K562 (cell line): ENCODE measurements around the gene AFAP1. TPM values are rescaled to one million over a fixed set of nuclear protein-coding genes. Genes with fewer than 3 reads are reported as not detected.

Source experiments
- ATAC-seq: fragments of 200-7000 bp; cut with Tn5 transposase; 3 replicates; pipeline ENCODE4 v1.9.1; 2020; ENCODE audit warnings: moderate library complexity
- BruUV-seq: library from RNA; stranded (reverse); fragments of 400-500 nt; replicated peaks from 2 replicates; lab custom pipeline; 2021; lab: Mats Ljungman, UMichigan
- CTCF ChIA-PET: fragments of 300-600 bp; formaldehyde crosslinking; extraction: SDS; loops from one replicate; lab custom pipeline; 2021; ENCODE audit warnings: low intra/inter-chr PET ratio; lab: Yijun Ruan, JAX
- POLR2A ChIA-PET: fragments of 300-600, 350-650 bp; sonication (Branson Sonifier 250); formaldehyde crosslinking; extraction: SDS; loops from one replicate; lab custom pipeline; 2021; ENCODE audit warnings: antibody characterized with exemption, inconsistent platforms; lab: Yijun Ruan, JAX
- DNase-seq, 4 experiments: peaks; one replicate each; pipeline versions ENCODE4 v3.0.0 to v3.0.0-alpha.2; 2011 to 2018; ENCODE audit warnings: low spot score in 3 of 4, mixed read lengths in 3 of 4; ENCODE audit errors: extremely low read depth in 1 of 4
- FAIRE-seq: peaks from 2 replicates; lab custom pipeline; 2011; peaks lifted over from hg19 to GRCh38; lab: Jason Lieb, UNC
- H2AFZ ChIP-seq: 2 replicates; pipeline ENCODE4 v1.6.0; 2011; ENCODE audit warnings: low read depth, low read length, control low read depth, inconsistent platforms
- H3K27ac ChIP-seq: fragments of 200-600 bp; 3 replicates; pipeline ENCODE4 v1.8.0; 2011; ENCODE audit warnings: low read depth, mild to moderate bottlenecking, control low read depth, inconsistent platforms, low read length, moderate library complexity, mixed read lengths; ENCODE audit errors: extremely low read depth
- H3K27me3 ChIP-seq, 2 experiments: fragments of 300-600 bp in 1 of 2; 2 replicates in 1 of 2; 3 replicates in 1 of 2; pipeline versions ENCODE4 v1.6.0 to v1.8.0; 2011; ENCODE audit warnings: inconsistent platforms in 2 of 2, low read length in 2 of 2, mild to moderate bottlenecking in 1 of 2, mixed read lengths in 1 of 2, moderate library complexity in 1 of 2; ENCODE audit not compliant: control insufficient read depth in 2 of 2, insufficient read depth in 2 of 2
- H3K36me3 ChIP-seq: fragments of 300-600 bp; 3 replicates; pipeline ENCODE4 v1.8.0; 2011; ENCODE audit warnings: mild to moderate bottlenecking, low read length, inconsistent platforms; ENCODE audit not compliant: control insufficient read depth, insufficient read depth
- H3K4me1 ChIP-seq, 2 experiments: fragments of 200-600 bp in 1 of 2; replicated peaks in 1 of 2; 2 replicates in 1 of 2; 3 replicates in 1 of 2; pipeline versions ENCODE4 v1.5.1 to v1.8.0; 2011; ENCODE audit warnings: inconsistent platforms in 2 of 2, low read length in 2 of 2, mild to moderate bottlenecking in 1 of 2, mixed read lengths in 1 of 2, moderate library complexity in 1 of 2; ENCODE audit not compliant: control insufficient read depth in 2 of 2, insufficient read depth in 2 of 2
- H3K4me2 ChIP-seq: 2 replicates; pipeline ENCODE4 v1.6.1; 2011; ENCODE audit warnings: low read length, control low read depth, inconsistent platforms, mixed read lengths; ENCODE audit not compliant: insufficient read depth
- H3K4me3 ChIP-seq: fragments of 200-600 bp; sonication (generic), shearing (Covaris generic); 2 replicates; pipeline ENCODE4 v1.5.1; 2016; ENCODE audit warnings: control low read depth, inconsistent platforms
- H3K79me2 ChIP-seq: fragments of 200-600 bp; 3 replicates; pipeline ENCODE4 v1.8.0; 2011; ENCODE audit warnings: low read length, inconsistent platforms; ENCODE audit not compliant: control insufficient read depth, insufficient read depth
- H3K9ac ChIP-seq, 2 experiments: 2 replicates each; pipeline versions ENCODE4 v1.6.0 to v1.6.1; 2011; ENCODE audit warnings: low read depth in 2 of 2, low read length in 2 of 2, control low read depth in 1 of 2, inconsistent platforms in 1 of 2, mild to moderate bottlenecking in 1 of 2, mixed read lengths in 1 of 2; ENCODE audit not compliant: insufficient read depth in 1 of 2
- H3K9me1 ChIP-seq: one replicate; pipeline ENCODE4 v1.6.0; 2011; ENCODE audit warnings: inconsistent platforms, mild to moderate bottlenecking, low read length, moderate library complexity; ENCODE audit not compliant: control insufficient read depth, insufficient read depth
- H3K9me3 ChIP-seq: replicated peaks from 2 replicates; pipeline ENCODE4 v1.5.1; 2011; ENCODE audit warnings: low read depth, low read length, inconsistent platforms; ENCODE audit not compliant: control insufficient read depth, insufficient read depth
- H4K20me1 ChIP-seq: replicated peaks from 2 replicates; pipeline ENCODE4 v1.6.1; 2011; ENCODE audit warnings: low read length, inconsistent platforms, mixed read lengths; ENCODE audit not compliant: control insufficient read depth, insufficient read depth
- DDX20 ChIP-seq: fragments of 450-650 bp; IDR thresholded peaks from 2 replicates; pipeline ENCODE4 v1.6.1; 2016; ENCODE audit warnings: missing genetic modification characterization, low read depth, mild to moderate bottlenecking, missing compliant biosample characterization, moderate library complexity
- HNRNPL ChIP-seq: fragments of 200-400 bp; formaldehyde crosslinking; IDR thresholded peaks from 2 replicates; pipeline ENCODE4 v1.6.1; 2017; ENCODE audit warnings: low read depth, mild to moderate bottlenecking, low read length
- KAT8 ChIP-seq: fragments of 450-650 bp; IDR thresholded peaks from 2 replicates; pipeline ENCODE4 v1.6.1; 2016; ENCODE audit warnings: low read depth, mild to moderate bottlenecking
- NR2C1 ChIP-seq, 2 experiments: fragments of 450-650 bp; IDR thresholded peaks; 2 replicates each; pipeline ENCODE4 v1.6.1; 2017; ENCODE audit warnings: mild to moderate bottlenecking in 2 of 2, antibody characterized with exemption in 1 of 2, inconsistent platforms in 1 of 2, missing compliant biosample characterization in 1 of 2, missing genetic modification characterization in 1 of 2
- SREBF1 ChIP-seq: fragments of 150-350 bp; IDR thresholded peaks from 2 replicates; pipeline ENCODE4 v1.6.1; 2014; ENCODE audit warnings: antibody characterized with exemption, low read depth, low read length, borderline replicate concordance
- ZNF197 ChIP-seq: fragments of 200-800 bp; sonication (Bioruptor generic); IDR thresholded peaks from 2 replicates; pipeline ENCODE4 v1.6.1; 2016; ENCODE audit warnings: low read depth, missing genetic modification characterization, missing compliant biosample characterization
- ZNF586 ChIP-seq: fragments of 450-650 bp; formaldehyde crosslinking; conservative IDR thresholded peaks from 2 replicates; pipeline ENCODE4 v1.4.0; 2020; ENCODE audit warnings: mild to moderate bottlenecking, moderate library complexity
- WGBS: fragments of 100-300 bp; shearing (Covaris generic); methylation state at CpG from one replicate; pipeline ENCODE4 v1.1.6; 2016; ENCODE audit warnings: low coverage, mixed read lengths; ENCODE audit not compliant: insufficient coverage; ENCODE audit errors: missing lambda C conversion rate; 5-methylcytosine and 5-hydroxymethylcytosine counted together
- in situ Hi-C: fragments of 300-500 bp; cut with MboI; formaldehyde crosslinking; loops from 4 replicates; pipeline ENCODE4 v1.15.0; 2018; ENCODE audit warnings: inconsistent platforms, mixed read lengths
- intact Hi-C: fragments of 100-400 bp; cut with micrococcal nuclease; formaldehyde crosslinking; loops from 2 replicates; pipeline ENCODE4 v1.14.2; 2022
- polyA plus RNA-seq, 8 experiments: library from polyadenylated mRNA; depleted of rRNA in 4 of 8; stranded (reverse) in 5 of 8; unstranded in 3 of 8; fragments of >200 nt; fragmentation: Nextera tagmentation in 2 of 8; fragmentation: Illumina TruSeq in 1 of 8; extraction: Ambion mirVana in 2 of 8; extraction: Trizol in 1 of 8; gene quantifications; 2 replicates each; pipeline versions ENCODE4 v1.2.1 to v1.2.3, GENCODE V29; 2011 to 2014; ENCODE audit warnings: inconsistent platforms in 1 of 8, missing spikeins in 1 of 8
- total RNA-seq, 7 experiments: library from RNA; depleted of rRNA in 6 of 7; stranded (reverse); fragments of >200 nt in 6 of 7; fragmentation: Illumina TruSeq in 2 of 7; extraction: Trizol in 2 of 7; gene quantifications; 2 replicates each; pipeline versions ENCODE4 v1.2.1 to v1.2.3, GENCODE V29; 2011 to 2021; ENCODE audit warnings: low replicate concordance in 1 of 7
- TF ChIP-seq, protein P1 (sequence below): fragments of 450-650 bp; formaldehyde crosslinking; IDR thresholded peaks from 2 replicates; pipeline ENCODE4 v1.4.0; 2022; ENCODE audit warnings: missing genetic modification characterization
- TF ChIP-seq, protein P2 (sequence below): fragments of 250-450 bp; sonication (Bioruptor Pico); IDR thresholded peaks from 2 replicates; pipeline ENCODE4 v1.8.0; 2021; ENCODE audit warnings: moderate library complexity, mild to moderate bottlenecking, inconsistent platforms
- TF ChIP-seq, protein P3 (sequence below): sonication (generic); formaldehyde crosslinking; IDR thresholded peaks from 2 replicates; pipeline ENCODE4 v1.8.1; 2023; ENCODE audit warnings: mild to moderate bottlenecking, missing genetic modification reagents
- TF ChIP-seq, protein P4 (sequence below): fragments of 150-350 bp; IDR thresholded peaks from 2 replicates; pipeline ENCODE4 v1.6.1; 2014; ENCODE audit warnings: low read depth, mild to moderate bottlenecking, low read length, borderline replicate concordance

Gene AFAP1
- total and polyA plus RNA-seq, 9 of the 15 experiments (the other 6 are each of a cell fraction or from before 2014, with no cell fraction given) = 0.07 to 0.42 (median 0.12) TPM; not detected in 1

DNA sequence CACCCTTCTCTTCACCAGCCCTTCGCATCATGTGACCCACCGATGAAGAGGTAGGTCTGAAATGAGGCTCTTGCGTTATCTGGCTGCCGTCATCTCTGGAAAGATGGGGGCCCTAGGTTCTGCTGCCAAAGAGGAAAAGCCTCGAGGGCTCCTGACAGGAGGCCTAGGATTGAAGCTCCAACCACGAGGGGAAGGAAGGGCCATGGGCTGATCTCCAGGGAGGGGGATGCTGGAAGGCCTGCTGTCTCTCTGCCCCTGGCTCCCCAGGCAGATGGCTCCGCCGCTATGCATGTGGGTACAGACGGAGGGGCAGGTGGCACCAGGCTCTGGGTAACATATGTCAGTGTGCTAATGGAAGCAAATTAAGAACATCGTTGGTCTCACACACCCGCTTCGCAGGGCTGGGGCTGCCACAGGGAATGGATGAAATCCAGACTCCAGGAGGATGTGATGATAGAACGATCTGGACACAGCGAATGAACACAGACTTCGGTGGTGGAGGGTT lies 44.9 kb downstream of the AFAP1 start:
- CTCF ChIA-PET = no interaction called here
- WGBS = 3% methylated on average over 15 of the region's 15 CpGs
- no peak for FAIRE-seq

More for the DNA sequence above, 44.9 kb downstream of the AFAP1 start:
- Histone ChIP-seq H3K36me3 (no peaks in the 10 kb centered on the region), H3K9me1 (no peaks in the 10 kb centered on the region), H3K9ac (no peak overlapping the region), H3K9me3 (no peaks in the 10 kb centered on the region; the same call in 1 of the 2 replicates), H3K4me1 (no peaks in the 10 kb centered on the region), H3K27ac (no peak overlapping the region), H3K4me2 (no peak overlapping the region), H3K27me3 (peaks cover 17 to 36% of the 10 kb centered on the region in 2 experiments; a peak in 4 of 5 replicates), H3K79me2 (no peaks in the 10 kb centered on the region), H3K4me3 (no peak overlapping the region), H2AFZ (no peak overlapping the region), H4K20me1 (no peaks in the 10 kb centered on the region)
- DNase-seq = no peak
- POLR2A ChIA-PET = interaction anchor here (1.2 kb wide), 1 partner anchor 9 kb away, joined by 3 read pairs; no protein-coding TSS in a partner anchor
- TF ChIP-seq HNRNPL (no peak), ZNF586 (CRISPR knock-in tag) (no peak), DDX20 (tag) (no peak), NR2C1 (IDR thresholded peaks at IDR 0.05) (no peak), NR2C1 (tag; IDR thresholded peaks at IDR 0.05) (no peak), SREBF1 (no peak), ZNF197 (no peak), KAT8 (no peak)
- TF ChIP-seq, protein P1, sequence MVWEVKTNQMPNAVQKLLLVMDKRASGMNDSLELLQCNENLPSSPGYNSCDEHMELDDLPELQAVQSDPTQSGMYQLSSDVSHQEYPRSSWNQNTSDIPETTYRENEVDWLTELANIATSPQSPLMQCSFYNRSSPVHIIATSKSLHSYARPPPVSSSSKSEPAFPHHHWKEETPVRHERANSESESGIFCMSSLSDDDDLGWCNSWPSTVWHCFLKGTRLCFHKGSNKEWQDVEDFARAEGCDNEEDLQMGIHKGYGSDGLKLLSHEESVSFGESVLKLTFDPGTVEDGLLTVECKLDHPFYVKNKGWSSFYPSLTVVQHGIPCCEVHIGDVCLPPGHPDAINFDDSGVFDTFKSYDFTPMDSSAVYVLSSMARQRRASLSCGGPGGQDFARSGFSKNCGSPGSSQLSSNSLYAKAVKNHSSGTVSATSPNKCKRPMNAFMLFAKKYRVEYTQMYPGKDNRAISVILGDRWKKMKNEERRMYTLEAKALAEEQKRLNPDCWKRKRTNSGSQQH = no peak
- TF ChIP-seq, protein P2, sequence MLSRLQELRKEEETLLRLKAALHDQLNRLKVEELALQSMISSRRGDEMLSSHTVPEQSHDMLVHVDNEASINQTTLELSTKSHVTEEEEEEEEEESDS = no peak
- TF ChIP-seq, protein P3, sequence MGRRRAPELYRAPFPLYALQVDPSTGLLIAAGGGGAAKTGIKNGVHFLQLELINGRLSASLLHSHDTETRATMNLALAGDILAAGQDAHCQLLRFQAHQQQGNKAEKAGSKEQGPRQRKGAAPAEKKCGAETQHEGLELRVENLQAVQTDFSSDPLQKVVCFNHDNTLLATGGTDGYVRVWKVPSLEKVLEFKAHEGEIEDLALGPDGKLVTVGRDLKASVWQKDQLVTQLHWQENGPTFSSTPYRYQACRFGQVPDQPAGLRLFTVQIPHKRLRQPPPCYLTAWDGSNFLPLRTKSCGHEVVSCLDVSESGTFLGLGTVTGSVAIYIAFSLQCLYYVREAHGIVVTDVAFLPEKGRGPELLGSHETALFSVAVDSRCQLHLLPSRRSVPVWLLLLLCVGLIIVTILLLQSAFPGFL (CRISPR knock-in tag) = no peak
- TF ChIP-seq, protein P4, sequence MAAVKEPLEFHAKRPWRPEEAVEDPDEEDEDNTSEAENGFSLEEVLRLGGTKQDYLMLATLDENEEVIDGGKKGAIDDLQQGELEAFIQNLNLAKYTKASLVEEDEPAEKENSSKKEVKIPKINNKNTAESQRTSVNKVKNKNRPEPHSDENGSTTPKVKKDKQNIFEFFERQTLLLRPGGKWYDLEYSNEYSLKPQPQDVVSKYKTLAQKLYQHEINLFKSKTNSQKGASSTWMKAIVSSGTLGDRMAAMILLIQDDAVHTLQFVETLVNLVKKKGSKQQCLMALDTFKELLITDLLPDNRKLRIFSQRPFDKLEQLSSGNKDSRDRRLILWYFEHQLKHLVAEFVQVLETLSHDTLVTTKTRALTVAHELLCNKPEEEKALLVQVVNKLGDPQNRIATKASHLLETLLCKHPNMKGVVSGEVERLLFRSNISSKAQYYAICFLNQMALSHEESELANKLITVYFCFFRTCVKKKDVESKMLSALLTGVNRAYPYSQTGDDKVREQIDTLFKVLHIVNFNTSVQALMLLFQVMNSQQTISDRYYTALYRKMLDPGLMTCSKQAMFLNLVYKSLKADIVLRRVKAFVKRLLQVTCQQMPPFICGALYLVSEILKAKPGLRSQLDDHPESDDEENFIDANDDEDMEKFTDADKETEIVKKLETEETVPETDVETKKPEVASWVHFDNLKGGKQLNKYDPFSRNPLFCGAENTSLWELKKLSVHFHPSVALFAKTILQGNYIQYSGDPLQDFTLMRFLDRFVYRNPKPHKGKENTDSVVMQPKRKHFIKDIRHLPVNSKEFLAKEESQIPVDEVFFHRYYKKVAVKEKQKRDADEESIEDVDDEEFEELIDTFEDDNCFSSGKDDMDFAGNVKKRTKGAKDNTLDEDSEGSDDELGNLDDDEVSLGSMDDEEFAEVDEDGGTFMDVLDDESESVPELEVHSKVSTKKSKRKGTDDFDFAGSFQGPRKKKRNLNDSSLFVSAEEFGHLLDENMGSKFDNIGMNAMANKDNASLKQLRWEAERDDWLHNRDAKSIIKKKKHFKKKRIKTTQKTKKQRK = no peak
- intact Hi-C loops = no loop called here
- in situ Hi-C loops = no loop called here
- BruUV-seq = no TSS peak
- ATAC-seq = no peak
